ENCODE data around the gene TLK2. TPM values are rescaled to one million over a fixed set of nuclear protein-coding genes. Genes with fewer than 3 reads are reported as not detected.
A peak's percentile ranks its signal among the peaks of the same experiment; 100 is the strongest.

TLK2 gene
- total RNA-seq, 2 donors from 2014 or later: 40.5 to 51.6 TPM

GRCh38 chr17:62631936-62632924 lies 153.6 kb downstream of the TLK2 start:
- DNase-seq (peak in 1 of 2 donors; percentile 8), ATAC-seq (no peak)
- intact Hi-C loops (cut with DNase I, micrococcal nuclease): no loop called here

GRCh38 chr17:62637809-62638208 lies 159.2 kb downstream of the TLK2 start:
- ATAC-seq (no peak), DNase-seq (no peak)
- intact Hi-C loops (cut with DNase I, micrococcal nuclease): no loop called here

- ATAC-seq (no peak), DNase-seq (no peak)
- intact Hi-C loops (cut with DNase I, micrococcal nuclease): no loop called here
These were observed 162.5 kb downstream of the TLK2 start for GRCh38 chr17:62641153-62641552.

- intact Hi-C loops (cut with DNase I, micrococcal nuclease): no loop called here
- DNase-seq: no peak
- ATAC-seq: no peak
These were observed 163.3 kb downstream of the TLK2 start for GRCh38 chr17:62641951-62642350.

GRCh38 chr17:62643496-62643895 lies 164.9 kb downstream of the TLK2 start:
- no peak for ATAC-seq
- DNase-seq: no peak
- intact Hi-C loops (cut with DNase I, micrococcal nuclease): no loop called here

- DNase-seq (no peak), ATAC-seq (no peak)
- intact Hi-C loops (cut with DNase I, micrococcal nuclease): no loop called here
These were observed 166.0 kb downstream of the TLK2 start for GRCh38 chr17:62644487-62645173.

GRCh38 chr17:62648251-62648955 lies 169.8 kb downstream of the TLK2 start:
- intact Hi-C loops (cut with DNase I, micrococcal nuclease): no loop called here
- ATAC-seq (no peak), DNase-seq (no peak)

- DNase-seq: no peak
- intact Hi-C loops (cut with DNase I, micrococcal nuclease): no loop called here
These were observed 170.3 kb downstream of the TLK2 start for GRCh38 chr17:62648956-62649294.

GRCh38 chr17:62649570-62649969 lies 170.9 kb downstream of the TLK2 start:
- intact Hi-C loops (cut with DNase I, micrococcal nuclease): no loop called here
- no peak for ATAC-seq

More at GRCh38 chr17:62648956-62649294, 170.3 kb downstream of the TLK2 start:
- ATAC-seq: no peak

GRCh38 chr17:62650587-62650986 lies 172.0 kb downstream of the TLK2 start:
- intact Hi-C loops (cut with DNase I, micrococcal nuclease): no loop called here
- DNase-seq (no peak), ATAC-seq (no peak)

More at GRCh38 chr17:62649570-62649969, 170.9 kb downstream of the TLK2 start:
- no peak for DNase-seq

- ATAC-seq (peak; percentile 76), DNase-seq (peak; percentile 41 to 54)
- intact Hi-C loops (cut with DNase I, micrococcal nuclease): no loop called here
These were observed 173.8 kb downstream of the TLK2 start for GRCh38 chr17:62652251-62653001.

- peak; percentile 68 for ATAC-seq
- intact Hi-C loops (cut with DNase I, micrococcal nuclease): no loop called here
- DNase-seq: peak; percentile 49 to 74
These were observed 174.6 kb downstream of the TLK2 start for GRCh38 chr17:62653002-62653825.

GRCh38 chr17:62653826-62654761 lies 175.5 kb downstream of the TLK2 start:
- DNase-seq: peak in 1 of 2 donors; percentile 43
- ATAC-seq: peak; percentile 10
- intact Hi-C loops (cut with DNase I, micrococcal nuclease): no loop called here

- ATAC-seq: no peak
- intact Hi-C loops (cut with DNase I, micrococcal nuclease): no loop called here
- no peak for DNase-seq
These were observed 177.0 kb downstream of the TLK2 start for GRCh38 chr17:62655656-62656055.

GRCh38 chr17:62656446-62656845 lies 177.8 kb downstream of the TLK2 start:
- DNase-seq (no peak), ATAC-seq (no peak)
- intact Hi-C loops (cut with DNase I, micrococcal nuclease): no loop called here

GRCh38 chr17:62657145-62657665 lies 178.6 kb downstream of the TLK2 start:
- intact Hi-C loops (cut with DNase I, micrococcal nuclease): no loop called here
- ATAC-seq: no peak
- no peak for DNase-seq

- intact Hi-C loops (cut with DNase I, micrococcal nuclease): no loop called here
- ATAC-seq: no peak
- no peak for DNase-seq
These were observed 179.1 kb downstream of the TLK2 start for GRCh38 chr17:62657690-62658089.

All from left colon (tissue), 2 donors.